Breast epithelium (tissue), 3 donors: ENCODE results near the gene ATP9B.

Experiments
- CTCF ChIP-seq, 3 donors: fragments of 450-650 bp; IDR thresholded peaks; one replicate each; pipeline ENCODE4 v1.5.1; 2016 to 2017; ENCODE audit warnings: antibody characterized with exemption in 3 of 3, mild to moderate bottlenecking in 3 of 3, moderate library complexity in 3 of 3
- POLR2A ChIP-seq: fragments of 450-650 bp; IDR thresholded peaks from one replicate; pipeline ENCODE4 v1.6.1; 2016; ENCODE audit warnings: antibody characterized with exemption, mild to moderate bottlenecking, moderate library complexity
- POLR2AphosphoS5 ChIP-seq, 3 donors: sonication (generic); formaldehyde crosslinking; IDR thresholded peaks; one replicate each; pipeline ENCODE4 v1.6.1; 2017; ENCODE audit warnings: antibody characterized with exemption in 3 of 3

GRCh38 chr18:79379251-79379905 is 310.2 kb downstream of the ATP9B start:
- TF ChIP-seq CTCF (IDR thresholded peaks at IDR 0.05), result no peak
- TF ChIP-seq POLR2AphosphoS5 (IDR thresholded peaks at IDR 0.05), result no peak
- no peak for TF ChIP-seq POLR2A
